Bronchial epithelial cell (primary cell): ENCODE measurements around the gene LNP1. TPM values are rescaled to one million over a fixed set of nuclear protein-coding genes. Genes with fewer than 3 reads are reported as not detected.

ENCODE experiments used
- DNase-seq: peaks from one replicate; pipeline ENCODE4 v3.0.0-alpha.2; 2010; ENCODE audit warnings: low read depth
- FAIRE-seq: peaks from 2 replicates; lab custom pipeline; 2011; peaks lifted over from hg19 to GRCh38; lab: Jason Lieb, UNC
- H3K27me3 ChIP-seq: 2 replicates; pipeline ENCODE4 v1.5.1; 2011; ENCODE audit warnings: low read length; ENCODE audit not compliant: control insufficient read depth, insufficient read depth
- H3K36me3 ChIP-seq: 2 replicates; pipeline ENCODE4 v1.5.1; 2011; ENCODE audit warnings: low read length; ENCODE audit not compliant: control insufficient read depth, insufficient read depth
- H3K4me3 ChIP-seq: 2 replicates; pipeline ENCODE4 v1.5.1; 2011; ENCODE audit warnings: mild to moderate bottlenecking, low read depth, low read length, control low read depth
- total RNA-seq: library from RNA; depleted of rRNA; stranded (reverse); fragments of >200 nt; gene quantifications from 2 replicates; pipeline ENCODE4 v1.2.1, GENCODE V29; 2014
- TF ChIP-seq, protein P1 (sequence below): IDR thresholded peaks from 2 replicates; pipeline ENCODE4 v1.5.1; 2011; ENCODE audit warnings: mild to moderate bottlenecking, moderate library complexity, low read length, control low read depth, inconsistent platforms; ENCODE audit not compliant: insufficient read depth, severe bottlenecking

The LNP1 gene
- total RNA-seq, 1 donor from 2014 or later: 1.1 TPM

DNA sequence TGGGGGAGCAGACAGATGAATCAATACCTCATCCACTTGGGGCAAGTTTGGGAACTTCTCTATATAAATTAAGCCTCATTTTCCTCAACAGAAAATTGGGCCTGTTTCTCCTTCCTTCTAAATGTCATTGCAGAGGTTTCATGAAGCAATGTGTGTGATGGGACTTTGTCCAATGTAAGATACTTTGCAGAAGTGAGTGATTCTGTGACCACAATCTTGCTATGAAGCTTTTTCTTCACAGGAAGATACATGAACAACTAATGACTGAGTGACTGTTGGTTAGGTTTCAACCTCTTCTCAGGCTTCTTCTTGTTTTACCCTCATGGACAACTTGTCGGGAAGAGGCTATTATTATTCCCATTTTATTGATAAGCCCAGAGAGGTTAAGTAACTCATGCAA lies 102.1 kb downstream of the LNP1 start:
- Histone ChIP-seq H3K4me3 (no peak overlapping the region), H3K27me3 (no peaks in the 10 kb centered on the region), H3K36me3 (no peaks in the 10 kb centered on the region)
- FAIRE-seq (no peak), DNase-seq (no peak)
- TF ChIP-seq, protein P1, sequence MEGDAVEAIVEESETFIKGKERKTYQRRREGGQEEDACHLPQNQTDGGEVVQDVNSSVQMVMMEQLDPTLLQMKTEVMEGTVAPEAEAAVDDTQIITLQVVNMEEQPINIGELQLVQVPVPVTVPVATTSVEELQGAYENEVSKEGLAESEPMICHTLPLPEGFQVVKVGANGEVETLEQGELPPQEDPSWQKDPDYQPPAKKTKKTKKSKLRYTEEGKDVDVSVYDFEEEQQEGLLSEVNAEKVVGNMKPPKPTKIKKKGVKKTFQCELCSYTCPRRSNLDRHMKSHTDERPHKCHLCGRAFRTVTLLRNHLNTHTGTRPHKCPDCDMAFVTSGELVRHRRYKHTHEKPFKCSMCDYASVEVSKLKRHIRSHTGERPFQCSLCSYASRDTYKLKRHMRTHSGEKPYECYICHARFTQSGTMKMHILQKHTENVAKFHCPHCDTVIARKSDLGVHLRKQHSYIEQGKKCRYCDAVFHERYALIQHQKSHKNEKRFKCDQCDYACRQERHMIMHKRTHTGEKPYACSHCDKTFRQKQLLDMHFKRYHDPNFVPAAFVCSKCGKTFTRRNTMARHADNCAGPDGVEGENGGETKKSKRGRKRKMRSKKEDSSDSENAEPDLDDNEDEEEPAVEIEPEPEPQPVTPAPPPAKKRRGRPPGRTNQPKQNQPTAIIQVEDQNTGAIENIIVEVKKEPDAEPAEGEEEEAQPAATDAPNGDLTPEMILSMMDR: no peak

Other genes starting within 250 kb of the LNP1 start
- 36.6 and 46.3 TPM in 2 replicates for gene TBC1D23, start 140.5 kb upstream of the LNP1 start, total RNA-seq
- gene NIT2, start 66.8 kb upstream of the LNP1 start, total RNA-seq: 15.3 and 21.9 TPM in 2 replicates
- 33.4 and 40.8 TPM in 2 replicates for gene TOMM70, start 450 bp upstream of the LNP1 start, total RNA-seq
- 6.5 and 6.8 TPM in 2 replicates for gene TMEM45A, start 91.1 kb downstream of the LNP1 start, total RNA-seq
- under 0.01 TPM in 1 of 2 replicates, not detected in the other for gene ADGRG7, start 208.1 kb downstream of the LNP1 start, total RNA-seq